Smooth muscle cell (in vitro differentiated cells): ENCODE measurements around the gene MAP3K1. TPM values are rescaled to one million over a fixed set of nuclear protein-coding genes. Genes with fewer than 3 reads are reported as not detected.
"Not testable (repeated sequence)": the region's sequence is repeated elsewhere in the genome, so short reads cannot be mapped to it uniquely, and the experiment has no call there.

ENCODE experiments used
- DNase-seq: peaks from one replicate; lab custom pipeline; 2025; ENCODE audit not compliant: unreplicated experiment; lab: John Stamatoyannopoulos, UW
- H2AFZ ChIP-seq: fragments of 200-600 bp; sonication (generic); 2 replicates; pipeline ENCODE4 v1.6.0; 2016; ENCODE audit warnings: antibody characterized with exemption, low read depth, mild to moderate bottlenecking
- H3F3A ChIP-seq: fragments of 200-600 bp; sonication (generic); 2 replicates; pipeline ENCODE4 v1.6.0; 2017; ENCODE audit warnings: antibody characterized with exemption, low read depth
- H3K27ac ChIP-seq: fragments of 200-600 bp; sonication (generic); 2 replicates; pipeline ENCODE4 v1.5.1; 2016; ENCODE audit warnings: low read depth, mild to moderate bottlenecking
- H3K27me3 ChIP-seq: fragments of 200-600 bp; sonication (generic); 2 replicates; pipeline ENCODE4 v1.6.1; 2016; ENCODE audit warnings: low read depth, mild to moderate bottlenecking
- H3K36me3 ChIP-seq: fragments of 200-600 bp; sonication (generic); 2 replicates; pipeline ENCODE4 v1.5.1; 2016; ENCODE audit warnings: low read depth
- H3K4me1 ChIP-seq: fragments of 200-600 bp; sonication (generic); 2 replicates; pipeline ENCODE4 v1.5.1; 2016; ENCODE audit warnings: low read depth
- H3K4me2 ChIP-seq: fragments of 200-600 bp; sonication (generic); 2 replicates; pipeline ENCODE4 v1.6.0; 2016; ENCODE audit warnings: mild to moderate bottlenecking
- H3K4me3 ChIP-seq: fragments of 200-600 bp; sonication (generic); 2 replicates; pipeline ENCODE4 v1.5.1; 2016; ENCODE audit warnings: mild to moderate bottlenecking
- H3K79me2 ChIP-seq: fragments of 200-600 bp; sonication (generic); 2 replicates; pipeline ENCODE4 v1.6.0; 2016; ENCODE audit warnings: low read depth, mild to moderate bottlenecking
- H3K9ac ChIP-seq: fragments of 200-600 bp; sonication (generic); 2 replicates; pipeline ENCODE4 v1.6.0; 2016; ENCODE audit warnings: low read depth
- H3K9me3 ChIP-seq: fragments of 200-600 bp; sonication (generic); replicated peaks from 2 replicates; pipeline ENCODE4 v1.5.1; 2016; ENCODE audit warnings: low read depth
- H4K20me1 ChIP-seq: fragments of 200-600 bp; sonication (generic); 2 replicates; pipeline ENCODE4 v1.6.0; 2016; ENCODE audit warnings: low read depth
- WGBS: methylation state at CpG from one replicate; pipeline ENCODE4 v1.1.7; 2016; ENCODE audit warnings: low lambda C conversion rate; 5-methylcytosine and 5-hydroxymethylcytosine counted together
- polyA plus RNA-seq: library from polyadenylated mRNA; unstranded; fragments of >200 nt; fragmentation: Nextera tagmentation; extraction: Ambion mirVana; gene quantifications from 2 replicates; pipeline ENCODE4 v1.2.1, GENCODE V29; 2016
- total RNA-seq: library from RNA; depleted of rRNA; stranded (reverse); fragments of >200 nt; gene quantifications from 2 replicates; pipeline ENCODE4 v1.2.3, GENCODE V29; 2014
- TF ChIP-seq, protein P1 (sequence below): fragments of 200-600 bp; sonication (generic); IDR thresholded peaks from 2 replicates; pipeline ENCODE4 v1.5.1; 2017; ENCODE audit warnings: borderline replicate concordance, mild to moderate bottlenecking, antibody characterized with exemption; ENCODE audit not compliant: insufficient read depth, poor library complexity, severe bottlenecking

MAP3K1 gene
- total and polyA plus RNA-seq, 2 experiments from 2014 or later: 11.2 to 30.1 TPM

DNA sequence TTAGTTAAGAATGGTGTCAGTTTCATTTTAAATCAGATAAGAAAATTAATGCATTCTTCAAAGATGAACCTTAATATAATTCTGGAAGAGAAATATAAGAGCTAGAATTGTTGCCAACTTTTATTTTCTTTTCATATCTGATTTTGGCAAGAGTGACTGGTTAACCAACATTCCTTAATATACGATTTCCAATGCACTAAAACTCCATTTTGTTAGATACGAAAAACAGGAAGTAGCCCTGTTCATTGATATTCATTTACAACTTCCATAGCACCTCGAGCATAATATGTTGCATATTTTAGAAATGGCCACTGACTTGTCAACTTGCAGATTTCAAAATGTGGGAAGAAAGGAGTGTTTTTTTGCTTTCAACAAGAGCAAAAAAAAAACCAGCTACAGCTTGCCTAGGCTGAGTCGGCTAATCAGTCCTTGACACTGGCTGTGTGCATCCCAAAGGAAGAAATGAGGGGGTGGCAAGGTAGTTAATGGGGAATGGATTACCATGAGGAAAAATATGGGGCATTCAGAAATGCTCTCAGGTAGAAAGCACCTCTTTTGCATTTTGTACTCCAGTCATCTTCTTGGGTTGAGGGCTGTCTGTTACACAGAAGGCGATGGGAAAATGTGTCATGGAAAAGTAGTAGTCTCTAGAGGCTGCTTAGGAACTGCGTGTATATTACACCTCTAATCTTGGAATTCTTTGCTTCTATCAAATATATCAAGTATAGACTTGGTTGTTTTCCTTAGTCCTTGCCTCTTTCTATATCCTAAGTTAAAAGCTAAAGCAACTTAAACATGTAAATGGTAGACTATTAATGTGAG is 3.9 kb downstream of the MAP3K1 start:
- peaks cover 69% of the 10 kb centered on the region for H4K20me1 ChIP-seq
- H3K36me3 ChIP-seq: no peaks in the 10 kb centered on the region
- H3K27ac ChIP-seq: peak overlapping the region; percentile 8
- no peak for DNase-seq
- H3K9me3 ChIP-seq: no peaks in the 10 kb centered on the region
- WGBS: 56% methylated on average over 6 of the region's 6 CpGs
- H3K79me2 ChIP-seq: peaks cover 84% of the 10 kb centered on the region
- no peaks in the 10 kb centered on the region for H3K27me3 ChIP-seq
- H3K4me2 ChIP-seq: peak overlapping the region; percentile 95
- H3K4me3 ChIP-seq: peak overlapping the region; percentile 96
- no peak overlapping the region for H3K9ac ChIP-seq
- H2AFZ ChIP-seq: no peak overlapping the region
- H3K4me1 ChIP-seq: peaks cover 19% of the 10 kb centered on the region
- no peaks in the 10 kb centered on the region for H3F3A ChIP-seq
- TF ChIP-seq, protein P1, sequence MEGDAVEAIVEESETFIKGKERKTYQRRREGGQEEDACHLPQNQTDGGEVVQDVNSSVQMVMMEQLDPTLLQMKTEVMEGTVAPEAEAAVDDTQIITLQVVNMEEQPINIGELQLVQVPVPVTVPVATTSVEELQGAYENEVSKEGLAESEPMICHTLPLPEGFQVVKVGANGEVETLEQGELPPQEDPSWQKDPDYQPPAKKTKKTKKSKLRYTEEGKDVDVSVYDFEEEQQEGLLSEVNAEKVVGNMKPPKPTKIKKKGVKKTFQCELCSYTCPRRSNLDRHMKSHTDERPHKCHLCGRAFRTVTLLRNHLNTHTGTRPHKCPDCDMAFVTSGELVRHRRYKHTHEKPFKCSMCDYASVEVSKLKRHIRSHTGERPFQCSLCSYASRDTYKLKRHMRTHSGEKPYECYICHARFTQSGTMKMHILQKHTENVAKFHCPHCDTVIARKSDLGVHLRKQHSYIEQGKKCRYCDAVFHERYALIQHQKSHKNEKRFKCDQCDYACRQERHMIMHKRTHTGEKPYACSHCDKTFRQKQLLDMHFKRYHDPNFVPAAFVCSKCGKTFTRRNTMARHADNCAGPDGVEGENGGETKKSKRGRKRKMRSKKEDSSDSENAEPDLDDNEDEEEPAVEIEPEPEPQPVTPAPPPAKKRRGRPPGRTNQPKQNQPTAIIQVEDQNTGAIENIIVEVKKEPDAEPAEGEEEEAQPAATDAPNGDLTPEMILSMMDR: no peak

DNA sequence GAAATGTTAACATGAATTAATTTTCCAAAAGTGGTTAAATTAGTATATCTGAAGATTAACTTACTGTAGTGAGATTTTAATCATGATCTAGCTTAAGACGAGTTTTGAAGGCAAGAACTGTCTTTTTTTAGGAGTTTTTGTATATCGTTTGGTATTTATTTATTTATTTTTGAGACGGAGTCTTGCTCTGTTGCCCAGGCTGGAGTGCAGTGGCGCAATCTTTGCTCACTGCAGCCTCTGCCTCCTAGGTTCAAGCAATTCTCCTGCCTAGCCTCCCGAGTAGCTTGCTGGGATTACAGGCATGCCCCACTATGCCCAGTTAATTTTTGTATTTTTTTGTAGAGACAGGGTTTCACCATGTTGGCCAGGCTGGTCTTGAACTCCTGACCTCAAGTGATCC is 6.5 kb downstream of the MAP3K1 start:
- not testable (repeated sequence) for H3K27ac ChIP-seq, H2AFZ ChIP-seq, H3K9ac ChIP-seq, H3K27me3 ChIP-seq, DNase-seq, H3K4me3 ChIP-seq, H3K9me3 ChIP-seq, H3F3A ChIP-seq, H3K4me2 ChIP-seq, H3K36me3 ChIP-seq
- 97% methylated on average over 5 of the region's 5 CpGs for WGBS
- peaks cover 92% of the 10 kb centered on the region for H4K20me1 ChIP-seq
- peaks cover 19% of the 10 kb centered on the region for H3K4me1 ChIP-seq
- peaks cover 100% of the 10 kb centered on the region for H3K79me2 ChIP-seq

DNA sequence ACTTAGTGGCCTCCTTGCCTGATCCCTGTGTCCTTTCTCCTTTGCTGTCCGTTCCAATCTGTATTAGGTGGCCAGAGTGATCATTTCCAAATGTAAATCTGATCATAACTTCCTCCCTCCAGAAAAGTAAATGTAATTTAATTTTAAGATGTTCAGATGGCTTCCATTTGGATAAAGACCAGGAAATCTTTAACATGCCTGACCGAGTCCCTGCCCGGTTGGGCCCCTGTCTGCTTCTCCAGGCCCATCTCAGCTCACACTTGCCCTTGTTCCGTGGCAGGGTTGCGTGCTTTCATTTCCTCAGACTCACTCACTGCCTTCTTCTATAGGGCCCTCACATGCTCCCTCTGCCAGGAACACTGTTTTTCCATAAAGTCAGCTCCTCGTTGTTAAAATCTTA is 7.6 kb downstream of the MAP3K1 start:
- Histone ChIP-seq H3F3A (no peaks in the 10 kb centered on the region), H3K9ac (no peak overlapping the region), H3K36me3 (no peaks in the 10 kb centered on the region), H3K79me2 (peaks cover 100% of the 10 kb centered on the region), H3K27me3 (no peaks in the 10 kb centered on the region), H3K4me2 (peak overlapping the region; percentile 25), H2AFZ (no peak overlapping the region), H3K27ac (no peak overlapping the region), H4K20me1 (peaks cover 92% of the 10 kb centered on the region), H3K4me1 (peaks cover 12% of the 10 kb centered on the region), H3K9me3 (no peaks in the 10 kb centered on the region), H3K4me3 (no peak overlapping the region)
- WGBS: 63% methylated on average over 6 of the region's 6 CpGs
- no peak for DNase-seq
- TF ChIP-seq, protein P1: no peak

DNA sequence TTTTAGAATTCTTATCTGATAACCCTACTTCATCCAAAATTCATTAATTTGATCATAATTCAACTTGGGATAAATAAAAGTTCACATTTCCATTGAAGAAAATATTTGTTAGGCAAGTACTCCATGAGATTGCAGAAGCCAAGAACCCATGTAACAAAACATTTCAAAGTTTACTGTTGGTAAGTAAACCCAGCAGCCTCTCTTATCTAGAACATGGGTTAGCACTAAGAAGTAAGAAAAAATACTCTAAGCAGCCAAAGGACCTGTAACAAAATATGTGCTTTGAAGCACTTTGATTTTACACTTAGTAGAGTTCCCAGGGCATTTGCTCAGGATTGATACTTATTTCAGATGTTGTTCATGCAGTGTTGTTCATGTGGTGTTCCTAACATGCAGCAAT is 8.7 kb downstream of the MAP3K1 start:
- Histone ChIP-seq H4K20me1 (peaks cover 93% of the 10 kb centered on the region), H3K27ac (no peak overlapping the region), H3F3A (no peaks in the 10 kb centered on the region), H3K4me2 (no peak overlapping the region), H3K9me3 (no peaks in the 10 kb centered on the region), H3K9ac (no peak overlapping the region), H2AFZ (no peak overlapping the region), H3K4me1 (peaks cover 6% of the 10 kb centered on the region), H3K27me3 (no peaks in the 10 kb centered on the region), H3K79me2 (peaks cover 100% of the 10 kb centered on the region), H3K4me3 (no peak overlapping the region), H3K36me3 (no peaks in the 10 kb centered on the region)
- TF ChIP-seq, protein P1: no peak
- no peak for DNase-seq
